Fibroblast of the aortic adventitia (primary cell): ENCODE results near the gene STX7. TPM values are rescaled to one million over a fixed set of nuclear protein-coding genes. Genes with fewer than 3 reads are reported as not detected.

Experiments used
- DNase-seq: peaks from one replicate; pipeline ENCODE4 v3.0.0-alpha.2; 2010; ENCODE audit warnings: low read depth
- H3K4me3 ChIP-seq: 2 replicates; pipeline ENCODE4 v1.5.1; 2011; ENCODE audit warnings: low read depth, mild to moderate bottlenecking, control low read depth, low read length, moderate library complexity
- CTCF ChIP-seq: IDR thresholded peaks from 2 replicates; pipeline ENCODE4 v1.5.1; 2011; ENCODE audit warnings: mild to moderate bottlenecking, low read length, control low read depth, inconsistent platforms; ENCODE audit not compliant: insufficient read depth
- total RNA-seq: library from RNA; depleted of rRNA; stranded (reverse); fragments of >200 nt; gene quantifications from 2 replicates; pipeline ENCODE4 v1.2.3, GENCODE V29; 2012; ENCODE audit warnings: low replicate concordance

STX7 gene
- total RNA-seq, 1 donor, result 49.7 TPM

- peak; percentile 44 for DNase-seq
- TF ChIP-seq CTCF, result no peak
- no peak overlapping the region for H3K4me3 ChIP-seq
These were observed 33.8 kb downstream of the STX7 start for GRCh38 chr6:132479131-132479530.

- no peak for DNase-seq
- no peak overlapping the region for H3K4me3 ChIP-seq
- no peak for TF ChIP-seq CTCF
These were observed 34.2 kb downstream of the STX7 start for GRCh38 chr6:132478674-132479073.

GRCh38 chr6:132478266-132478665 is 34.6 kb downstream of the STX7 start:
- no peak for TF ChIP-seq CTCF
- DNase-seq, result no peak
- H3K4me3 ChIP-seq, result no peak overlapping the region

GRCh38 chr6:132476688-132477087 is 36.2 kb downstream of the STX7 start:
- no peak for TF ChIP-seq CTCF

GRCh38 chr6:132475925-132476324 is 37.0 kb downstream of the STX7 start:
- no peak for TF ChIP-seq CTCF
- H3K4me3 ChIP-seq, result no peak overlapping the region
- DNase-seq, result no peak

More at GRCh38 chr6:132476688-132477087, 36.2 kb downstream of the STX7 start:
- H3K4me3 ChIP-seq, result no peak overlapping the region
- DNase-seq, result no peak

GRCh38 chr6:132471787-132472186 is 41.1 kb downstream of the STX7 start:
- H3K4me3 ChIP-seq, result no peak overlapping the region
- DNase-seq, result no peak
- TF ChIP-seq CTCF, result no peak

GRCh38 chr6:132466952-132467351 is 46.0 kb downstream of the STX7 start:
- TF ChIP-seq CTCF, result no peak
- peak; percentile 77 for DNase-seq
- H3K4me3 ChIP-seq, result no peak overlapping the region
